ENCODE measurements around the gene XIRP2.

GRCh38 chr2:166841152-166841551, 47.1 kb upstream of the XIRP2 start:
- no peak for TF ChIP-seq CTCF (IDR thresholded peaks at IDR 0.05; ENCODE audit: low read depth, low read length)
- no peak for TF ChIP-seq MYC (IDR thresholded peaks at IDR 0.05; ENCODE audit: low read depth, low read length)
